HCT116 (cell line): ENCODE measurements around the gene OST4. TPM values are rescaled to one million over a fixed set of nuclear protein-coding genes. Genes with fewer than 3 reads are reported as not detected.

Experiments
- ATAC-seq: fragments of 200-7000 bp; cut with Tn5 transposase; 2 replicates; pipeline ENCODE4 v1.9.1; 2020; ENCODE audit warnings: mild to moderate bottlenecking, moderate library complexity
- BruUV-seq: library from RNA; stranded (reverse); fragments of 400-500 nt; replicated peaks from 2 replicates; lab custom pipeline; 2021; lab: Mats Ljungman, UMichigan
- CTCF ChIA-PET: fragments of 300-600 bp; sonication (Branson Sonifier 250); formaldehyde crosslinking; loops from one replicate; lab custom pipeline; 2021; ENCODE audit warnings: antibody characterized with exemption; lab: Charles Lee
- POLR2A ChIA-PET: fragments of 300-600, 350-600 bp; sonication (Branson Sonifier 250); formaldehyde crosslinking; loops from one replicate; lab custom pipeline; 2021; ENCODE audit warnings: antibody characterized with exemption; lab: Charles Lee
- RAD21 ChIA-PET, 2 experiments: fragments of 300-600 bp; sonication (Branson Sonifier 250); formaldehyde crosslinking; loops; one replicate each; lab custom pipeline; 2023; ENCODE audit warnings: low total read pairs in 2 of 2; ENCODE audit not compliant: uncharacterized antibody in 2 of 2, unreplicated experiment in 2 of 2, low non-redundant PET in 1 of 2; lab: Charles Lee
- DNase-seq: peaks from one replicate; pipeline ENCODE4 v3.0.0-alpha.2; 2010; ENCODE audit warnings: low read depth, low spot score
- H2AFZ ChIP-seq: fragments of 200-600 bp; shearing (Covaris generic), sonication (generic); 2 replicates; pipeline ENCODE4 v1.6.1; 2017; ENCODE audit warnings: low read depth, mixed run types, mixed read lengths, antibody characterized with exemption, low read length; ENCODE audit not compliant: poor library complexity, severe bottlenecking
- H3K27ac ChIP-seq: 2 replicates; pipeline ENCODE4 v1.5.1; 2012; ENCODE audit warnings: low read depth, low read length
- H3K27me3 ChIP-seq: fragments of 200-600 bp; sonication (generic); 2 replicates; pipeline ENCODE4 v1.6.1; 2016; ENCODE audit warnings: mixed run types, low read length, mixed read lengths; ENCODE audit not compliant: insufficient read depth
- H3K36me3 ChIP-seq, 2 experiments: fragments of 200-500 bp in 1 of 2; fragments of 200-600 bp in 1 of 2; sonication (Bioruptor generic) in 1 of 2; sonication (generic) in 1 of 2; 2 replicates each; pipeline versions ENCODE4 v1.5.1 to v1.6.1; 2014 to 2016; ENCODE audit warnings: low read length in 2 of 2, inconsistent platforms in 1 of 2, mixed read lengths in 1 of 2, mixed run types in 1 of 2; ENCODE audit not compliant: insufficient read depth in 2 of 2, control insufficient read depth in 1 of 2
- H3K4me1 ChIP-seq, 2 experiments: fragments of 200-600 bp in 1 of 2; sonication (generic) in 1 of 2; 2 replicates each; pipeline versions ENCODE4 v1.5.1 to v1.6.1; 2012 to 2017; ENCODE audit warnings: low read length in 2 of 2, inconsistent platforms in 1 of 2, mild to moderate bottlenecking in 1 of 2, mixed read lengths in 1 of 2, mixed run types in 1 of 2, moderate library complexity in 1 of 2; ENCODE audit not compliant: insufficient read depth in 2 of 2, control insufficient read depth in 1 of 2
- H3K4me2 ChIP-seq: fragments of 200-600 bp; sonication (generic); 2 replicates; pipeline ENCODE4 v1.6.1; 2017; ENCODE audit warnings: mixed run types, low read length, mixed read lengths
- H3K4me3 ChIP-seq, 2 experiments: fragments of 200-600 bp in 1 of 2; sonication (generic) in 1 of 2; replicated peaks in 1 of 2; 2 replicates each; pipeline ENCODE4 v1.5.1; 2011 to 2016; ENCODE audit warnings: low read length in 2 of 2, control low read depth in 1 of 2, low read depth in 1 of 2, mild to moderate bottlenecking in 1 of 2, mixed read lengths in 1 of 2, mixed run types in 1 of 2
- H3K79me2 ChIP-seq: fragments of 200-600 bp; sonication (generic); 2 replicates; pipeline ENCODE4 v1.6.1; 2017; ENCODE audit warnings: mild to moderate bottlenecking, mixed run types, low read length, moderate library complexity, mixed read lengths; ENCODE audit not compliant: insufficient read depth
- H3K9ac ChIP-seq: fragments of 200-600 bp; sonication (generic); 2 replicates; pipeline ENCODE4 v1.6.1; 2016; ENCODE audit warnings: low read length, mixed read lengths
- H3K9me2 ChIP-seq: fragments of 200-600 bp; sonication (generic), shearing (Covaris generic); 2 replicates; pipeline ENCODE4 v1.6.1; 2017; ENCODE audit warnings: mixed run types, mild to moderate bottlenecking, moderate library complexity; ENCODE audit not compliant: insufficient read depth
- H3K9me3 ChIP-seq, 2 experiments: fragments of 200-500 bp in 1 of 2; fragments of 200-600 bp in 1 of 2; sonication (Bioruptor generic) in 1 of 2; sonication (generic) in 1 of 2; 2 replicates each; pipeline ENCODE4 v1.6.1; 2014 to 2017; ENCODE audit warnings: low read length in 2 of 2, mixed read lengths in 2 of 2, inconsistent platforms in 1 of 2, low read depth in 1 of 2, mild to moderate bottlenecking in 1 of 2, mixed run types in 1 of 2, moderate library complexity in 1 of 2; ENCODE audit not compliant: control insufficient read depth in 1 of 2, insufficient read depth in 1 of 2
- H4K20me1 ChIP-seq: fragments of 200-600 bp; sonication (generic), shearing (Covaris generic); 2 replicates; pipeline ENCODE4 v1.6.1; 2017; ENCODE audit warnings: mixed run types, mild to moderate bottlenecking, moderate library complexity; ENCODE audit not compliant: insufficient read depth
- CBX3 ChIP-seq: IDR thresholded peaks from 2 replicates; pipeline ENCODE4 v1.6.1; 2012; ENCODE audit warnings: low read depth
- CEBPB ChIP-seq: IDR thresholded peaks from 2 replicates; pipeline ENCODE4 v1.6.1; 2012; ENCODE audit warnings: low read depth
- EGR1 ChIP-seq: IDR thresholded peaks from 2 replicates; pipeline ENCODE4 v1.6.1; 2012; ENCODE audit warnings: low read depth
- ELF1 ChIP-seq: IDR thresholded peaks from 2 replicates; pipeline ENCODE4 v1.6.1; 2012; ENCODE audit warnings: low read depth, borderline replicate concordance
- EZH2 ChIP-seq: fragments of 200-600 bp; sonication (generic); IDR thresholded peaks from 2 replicates; pipeline ENCODE4 v1.6.1; 2017; ENCODE audit warnings: antibody characterized with exemption, mixed run types
- EZH2phosphoT487 ChIP-seq: fragments of 200-600 bp; IDR thresholded peaks from 2 replicates; pipeline ENCODE4 v1.6.1; 2018; ENCODE audit warnings: antibody characterized with exemption, borderline replicate concordance
- FOSL1 ChIP-seq: IDR thresholded peaks from 2 replicates; pipeline ENCODE4 v1.6.1; 2012; ENCODE audit warnings: low read depth
- JUND ChIP-seq: IDR thresholded peaks from 2 replicates; pipeline ENCODE4 v1.6.1; 2012
- MAX ChIP-seq: IDR thresholded peaks from 2 replicates; pipeline ENCODE4 v1.6.1; 2012
- POLR2A ChIP-seq: IDR thresholded peaks from 2 replicates; pipeline ENCODE4 v1.7.0; 2011; ENCODE audit warnings: borderline replicate concordance; ENCODE audit not compliant: insufficient read depth, insufficient read length; ENCODE audit errors: extremely low read depth
- POLR2AphosphoS5 ChIP-seq: IDR thresholded peaks from 2 replicates; pipeline ENCODE4 v1.6.1; 2011; ENCODE audit warnings: mild to moderate bottlenecking, low read depth, low read length, moderate library complexity
- RAD21 ChIP-seq: IDR thresholded peaks from 2 replicates; pipeline ENCODE4 v1.6.1; 2012; ENCODE audit warnings: low read depth, mild to moderate bottlenecking
- SIN3A ChIP-seq: IDR thresholded peaks from 2 replicates; pipeline ENCODE4 v1.6.1; 2012; ENCODE audit warnings: low read depth
- SP1 ChIP-seq: IDR thresholded peaks from 2 replicates; pipeline ENCODE4 v1.6.1; 2012; ENCODE audit warnings: low read depth
- TCF7L2 ChIP-seq: IDR thresholded peaks from 2 replicates; pipeline ENCODE4 v1.7.0; 2011; ENCODE audit warnings: borderline replicate concordance, inconsistent platforms; ENCODE audit not compliant: insufficient read depth, insufficient read length; ENCODE audit errors: extremely low read depth
- YY1 ChIP-seq: IDR thresholded peaks from 2 replicates; pipeline ENCODE4 v1.6.1; 2011; ENCODE audit warnings: low read length, low read depth, moderate library complexity, mild to moderate bottlenecking; ENCODE audit not compliant: insufficient replicate concordance; ENCODE audit errors: extremely low read depth
- ZFX ChIP-seq: fragments of 450-650 bp; IDR thresholded peaks from 2 replicates; pipeline ENCODE4 v1.6.1; 2017
- ZNF274 ChIP-seq: fragments of 200-500 bp; sonication (Bioruptor generic); IDR thresholded peaks from 2 replicates; pipeline ENCODE4 v1.6.1; 2014; ENCODE audit warnings: mild to moderate bottlenecking, low read depth, low read length, inconsistent platforms
- intact Hi-C: fragments of 100-400 bp; cut with micrococcal nuclease; formaldehyde crosslinking; loops from 2 replicates; pipeline ENCODE4 v1.10.0; 2022
- total RNA-seq: library from RNA; stranded (reverse); gene quantifications from one replicate; pipeline ENCODE4 v1.2.1, GENCODE V29; 2021; ENCODE audit not compliant: unreplicated experiment
- TF ChIP-seq, protein P1 (sequence below): IDR thresholded peaks from 2 replicates; pipeline ENCODE4 v1.6.1; 2012; ENCODE audit warnings: low read depth
- TF ChIP-seq, protein P2 (sequence below), 3 experiments: fragments of 200-600 bp in 1 of 3; sonication (generic) in 1 of 3; IDR thresholded peaks in 2 of 3; conservative IDR thresholded peaks in 1 of 3; 2 replicates each; pipeline ENCODE4 v1.5.1; 2012 to 2017; ENCODE audit warnings: low read depth in 2 of 3, low read length in 2 of 3, antibody characterized with exemption in 1 of 3, borderline replicate concordance in 1 of 3, control low read depth in 1 of 3, mild to moderate bottlenecking in 1 of 3, mixed read lengths in 1 of 3, mixed run types in 1 of 3, moderate library complexity in 1 of 3; ENCODE audit not compliant: insufficient read depth in 1 of 3

Gene OST4
- total RNA-seq, 1 experiment from 2014 or later: 187 TPM

GRCh38 chr2:27085062-27085672 is 13.7 kb upstream of the OST4 start:
- Histone ChIP-seq H3K4me1 (peaks cover 13 to 42% of the 10 kb centered on the region in 2 experiments), H3K27ac (peak overlapping the region; percentile 77), H3K4me3 (peak overlapping the region; percentile 57 to 61), H3K4me2 (peak overlapping the region; percentile 98)
- CTCF ChIA-PET: interaction anchor here (0.6 to 3.1 kb wide), 6 partner anchors 24 to 239 kb away, joined by 3 to 15 read pairs (median 4); no protein-coding TSS in a partner anchor
- no peak for DNase-seq
- no peak for TF ChIP-seq ZNF274
- no peak for TF ChIP-seq SIN3A
- no peak for TF ChIP-seq POLR2A
- TF ChIP-seq ZFX: no peak
- TF ChIP-seq MAX: no peak
- TF ChIP-seq EZH2: no peak
- no peak for TF ChIP-seq CEBPB
- no peak for TF ChIP-seq EGR1
- no peak for TF ChIP-seq JUND
- no peak for TF ChIP-seq SP1
- TF ChIP-seq EZH2phosphoT487: no peak
- TF ChIP-seq YY1: no peak
- no peak for TF ChIP-seq ELF1
- no peak for TF ChIP-seq RAD21
- TF ChIP-seq, protein P1, sequence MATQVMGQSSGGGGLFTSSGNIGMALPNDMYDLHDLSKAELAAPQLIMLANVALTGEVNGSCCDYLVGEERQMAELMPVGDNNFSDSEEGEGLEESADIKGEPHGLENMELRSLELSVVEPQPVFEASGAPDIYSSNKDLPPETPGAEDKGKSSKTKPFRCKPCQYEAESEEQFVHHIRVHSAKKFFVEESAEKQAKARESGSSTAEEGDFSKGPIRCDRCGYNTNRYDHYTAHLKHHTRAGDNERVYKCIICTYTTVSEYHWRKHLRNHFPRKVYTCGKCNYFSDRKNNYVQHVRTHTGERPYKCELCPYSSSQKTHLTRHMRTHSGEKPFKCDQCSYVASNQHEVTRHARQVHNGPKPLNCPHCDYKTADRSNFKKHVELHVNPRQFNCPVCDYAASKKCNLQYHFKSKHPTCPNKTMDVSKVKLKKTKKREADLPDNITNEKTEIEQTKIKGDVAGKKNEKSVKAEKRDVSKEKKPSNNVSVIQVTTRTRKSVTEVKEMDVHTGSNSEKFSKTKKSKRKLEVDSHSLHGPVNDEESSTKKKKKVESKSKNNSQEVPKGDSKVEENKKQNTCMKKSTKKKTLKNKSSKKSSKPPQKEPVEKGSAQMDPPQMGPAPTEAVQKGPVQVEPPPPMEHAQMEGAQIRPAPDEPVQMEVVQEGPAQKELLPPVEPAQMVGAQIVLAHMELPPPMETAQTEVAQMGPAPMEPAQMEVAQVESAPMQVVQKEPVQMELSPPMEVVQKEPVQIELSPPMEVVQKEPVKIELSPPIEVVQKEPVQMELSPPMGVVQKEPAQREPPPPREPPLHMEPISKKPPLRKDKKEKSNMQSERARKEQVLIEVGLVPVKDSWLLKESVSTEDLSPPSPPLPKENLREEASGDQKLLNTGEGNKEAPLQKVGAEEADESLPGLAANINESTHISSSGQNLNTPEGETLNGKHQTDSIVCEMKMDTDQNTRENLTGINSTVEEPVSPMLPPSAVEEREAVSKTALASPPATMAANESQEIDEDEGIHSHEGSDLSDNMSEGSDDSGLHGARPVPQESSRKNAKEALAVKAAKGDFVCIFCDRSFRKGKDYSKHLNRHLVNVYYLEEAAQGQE: no peak
- no peak for TF ChIP-seq CBX3
- TF ChIP-seq POLR2AphosphoS5: no peak
- TF ChIP-seq FOSL1: no peak
- TF ChIP-seq, protein P2, sequence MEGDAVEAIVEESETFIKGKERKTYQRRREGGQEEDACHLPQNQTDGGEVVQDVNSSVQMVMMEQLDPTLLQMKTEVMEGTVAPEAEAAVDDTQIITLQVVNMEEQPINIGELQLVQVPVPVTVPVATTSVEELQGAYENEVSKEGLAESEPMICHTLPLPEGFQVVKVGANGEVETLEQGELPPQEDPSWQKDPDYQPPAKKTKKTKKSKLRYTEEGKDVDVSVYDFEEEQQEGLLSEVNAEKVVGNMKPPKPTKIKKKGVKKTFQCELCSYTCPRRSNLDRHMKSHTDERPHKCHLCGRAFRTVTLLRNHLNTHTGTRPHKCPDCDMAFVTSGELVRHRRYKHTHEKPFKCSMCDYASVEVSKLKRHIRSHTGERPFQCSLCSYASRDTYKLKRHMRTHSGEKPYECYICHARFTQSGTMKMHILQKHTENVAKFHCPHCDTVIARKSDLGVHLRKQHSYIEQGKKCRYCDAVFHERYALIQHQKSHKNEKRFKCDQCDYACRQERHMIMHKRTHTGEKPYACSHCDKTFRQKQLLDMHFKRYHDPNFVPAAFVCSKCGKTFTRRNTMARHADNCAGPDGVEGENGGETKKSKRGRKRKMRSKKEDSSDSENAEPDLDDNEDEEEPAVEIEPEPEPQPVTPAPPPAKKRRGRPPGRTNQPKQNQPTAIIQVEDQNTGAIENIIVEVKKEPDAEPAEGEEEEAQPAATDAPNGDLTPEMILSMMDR (IDR thresholded peaks at IDR 0.05 in 2 of 3, conservative IDR thresholded peaks at IDR 0.05 in 1 of 3; ENCODE audit: borderline replicate concordance in 1 of 3, insufficient read depth in 1 of 3, low read depth in 2 of 3, low read length in 2 of 3): no peak
- TF ChIP-seq TCF7L2: no peak
- TF ChIP-seq, all 23 proteins: peak for 0
- H3K9me3 ChIP-seq: no peaks in the 10 kb centered on the region
- no peaks in the 10 kb centered on the region for H3K9me2 ChIP-seq
- H3K27me3 ChIP-seq: no peaks in the 10 kb centered on the region
- no peaks in the 10 kb centered on the region for H4K20me1 ChIP-seq
- no peaks in the 10 kb centered on the region for H3K36me3 ChIP-seq
- intact Hi-C loops: loop anchor here (1.0 kb wide), 1 partner anchor 124 kb away; no protein-coding TSS in a partner anchor
- TSS peak; percentile 82 for BruUV-seq
- POLR2A ChIA-PET: no interaction called here
- no peaks in the 10 kb centered on the region for H3K79me2 ChIP-seq
- H3K9ac ChIP-seq: peak overlapping the region; percentile 79
- no peak for ATAC-seq
- RAD21 ChIA-PET: interaction anchor here in 1 of 2 experiments (0.9 kb wide), 1 partner anchor 124 kb away, joined by 4 read pairs; no protein-coding TSS in a partner anchor
- no peak overlapping the region for H2AFZ ChIP-seq
